Natural killer cell (primary cell): Measurements from ENCODE around the gene GPR25. TPM values are rescaled to one million over a fixed set of nuclear protein-coding genes. Genes with fewer than 3 reads are reported as not detected.

Experiments used
- ATAC-seq, 3 donors: fragments of 150-1000 bp in 2 of 3; fragments of 200-7000 bp in 1 of 3; cut with Tn5 transposase; 1 replicate in 1 of 3; 2 replicates in 2 of 3; pipeline ENCODE4 v1.10.0; 2021; ENCODE audit warnings: mild to moderate bottlenecking in 2 of 3, moderate library complexity in 2 of 3
- DNase-seq, 2 donors: peaks; one replicate each; pipeline versions ENCODE4 v3.0.0 to v3.0.0-alpha.2; 2013 to 2021; ENCODE audit warnings: mixed read lengths in 1 of 2
- H3K27ac ChIP-seq: one replicate; pipeline ENCODE4 v1.5.1; 2013; ENCODE audit warnings: mild to moderate bottlenecking, low read length
- H3K27me3 ChIP-seq: one replicate; pipeline ENCODE4 v1.6.1; 2013; ENCODE audit warnings: low read length; ENCODE audit not compliant: control insufficient read depth, insufficient read depth
- H3K36me3 ChIP-seq: one replicate; pipeline ENCODE4 v1.6.1; 2013; ENCODE audit warnings: low read length; ENCODE audit not compliant: control insufficient read depth, insufficient read depth
- H3K4me1 ChIP-seq: one replicate; pipeline ENCODE4 v1.6.1; 2013; ENCODE audit warnings: low read length; ENCODE audit not compliant: control insufficient read depth, insufficient read depth
- H3K4me3 ChIP-seq: one replicate; pipeline ENCODE4 v1.5.1; 2013; ENCODE audit warnings: low read length
- H3K9me3 ChIP-seq: one replicate; pipeline ENCODE4 v1.6.1; 2013; ENCODE audit warnings: low read length; ENCODE audit not compliant: control insufficient read depth, insufficient read depth
- H3K27ac Mint-ChIP-seq, 2 donors: one replicate each; pipeline ENCODE4 v1.8.0; 2022; ENCODE audit warnings: mild to moderate bottlenecking in 2 of 2, mixed read lengths in 2 of 2, moderate library complexity in 1 of 2
- H3K27me3 Mint-ChIP-seq, 2 donors: one replicate each; pipeline ENCODE4 v1.8.0; 2022; ENCODE audit warnings: low read depth in 2 of 2, mixed read lengths in 2 of 2
- H3K36me3 Mint-ChIP-seq: one replicate; pipeline ENCODE4 v1.8.0; 2022; ENCODE audit warnings: mixed read lengths
- H3K4me1 Mint-ChIP-seq, 2 donors: one replicate each; pipeline ENCODE4 v1.8.0; 2022; ENCODE audit warnings: mixed read lengths in 2 of 2
- H3K4me3 Mint-ChIP-seq: one replicate; pipeline ENCODE4 v1.8.0; 2022; ENCODE audit warnings: mild to moderate bottlenecking, moderate library complexity, mixed read lengths
- H3K9me3 Mint-ChIP-seq, 2 donors: one replicate each; pipeline ENCODE4 v1.8.0; 2022; ENCODE audit warnings: mixed read lengths in 2 of 2
- WGBS: methylation state at CpG from one replicate; pipeline ENCODE4 v1.1.7; 2013; ENCODE audit warnings: missing lambda C conversion rate; ENCODE audit not compliant: insufficient coverage; 5-methylcytosine and 5-hydroxymethylcytosine counted together
- intact Hi-C: fragments of 100-400 bp; cut with micrococcal nuclease; formaldehyde crosslinking; loops from one replicate; pipeline ENCODE4 v1.14.2; 2022
- total RNA-seq, 4 donors: library from RNA; stranded (reverse); fragments of 120-200 nt in 1 of 4; gene quantifications; one replicate each; pipeline versions ENCODE4 v1.2.3 to v1.2.4, GENCODE V29; 2013 to 2022
- TF ChIP-seq, protein P1 (sequence below): fragments of 200-600 bp; IDR thresholded peaks from one replicate; pipeline ENCODE4 v1.8.0; 2022; ENCODE audit warnings: antibody characterized with exemption

GPR25 gene
- total RNA-seq, 3 donors from 2014 or later (not counting 1 experiment from before 2014, with no cell fraction given): 2.1 to 9.4 (median 2.7) TPM

GRCh38 chr1:200921571-200922110 lies 48.9 kb downstream of the GPR25 start:
- TF ChIP-seq, protein P1, sequence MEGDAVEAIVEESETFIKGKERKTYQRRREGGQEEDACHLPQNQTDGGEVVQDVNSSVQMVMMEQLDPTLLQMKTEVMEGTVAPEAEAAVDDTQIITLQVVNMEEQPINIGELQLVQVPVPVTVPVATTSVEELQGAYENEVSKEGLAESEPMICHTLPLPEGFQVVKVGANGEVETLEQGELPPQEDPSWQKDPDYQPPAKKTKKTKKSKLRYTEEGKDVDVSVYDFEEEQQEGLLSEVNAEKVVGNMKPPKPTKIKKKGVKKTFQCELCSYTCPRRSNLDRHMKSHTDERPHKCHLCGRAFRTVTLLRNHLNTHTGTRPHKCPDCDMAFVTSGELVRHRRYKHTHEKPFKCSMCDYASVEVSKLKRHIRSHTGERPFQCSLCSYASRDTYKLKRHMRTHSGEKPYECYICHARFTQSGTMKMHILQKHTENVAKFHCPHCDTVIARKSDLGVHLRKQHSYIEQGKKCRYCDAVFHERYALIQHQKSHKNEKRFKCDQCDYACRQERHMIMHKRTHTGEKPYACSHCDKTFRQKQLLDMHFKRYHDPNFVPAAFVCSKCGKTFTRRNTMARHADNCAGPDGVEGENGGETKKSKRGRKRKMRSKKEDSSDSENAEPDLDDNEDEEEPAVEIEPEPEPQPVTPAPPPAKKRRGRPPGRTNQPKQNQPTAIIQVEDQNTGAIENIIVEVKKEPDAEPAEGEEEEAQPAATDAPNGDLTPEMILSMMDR: no peak
- Mint-ChIP-seq H3K27me3 (peaks cover 0 to 1% of the 10 kb centered on the region in 2 donors), H3K36me3 (no peaks in the 10 kb centered on the region), H3K4me1 (peaks cover 0 to 5% of the 10 kb centered on the region in 2 donors), H3K27ac (no peak overlapping the region), H3K4me3 (no peak overlapping the region), H3K9me3 (no peaks in the 10 kb centered on the region)
- intact Hi-C loops: no loop called here
- no peaks in the 10 kb centered on the region for H3K4me1 ChIP-seq
- DNase-seq: no peak
- H3K27me3 ChIP-seq: no peaks in the 10 kb centered on the region
- no peak overlapping the region for H3K27ac ChIP-seq
- no peak for ATAC-seq
- H3K36me3 ChIP-seq: no peaks in the 10 kb centered on the region
- H3K9me3 ChIP-seq: no peaks in the 10 kb centered on the region
- 83% methylated on average over 9 of the region's 9 CpGs for WGBS
- H3K4me3 ChIP-seq: no peak overlapping the region

DNA sequence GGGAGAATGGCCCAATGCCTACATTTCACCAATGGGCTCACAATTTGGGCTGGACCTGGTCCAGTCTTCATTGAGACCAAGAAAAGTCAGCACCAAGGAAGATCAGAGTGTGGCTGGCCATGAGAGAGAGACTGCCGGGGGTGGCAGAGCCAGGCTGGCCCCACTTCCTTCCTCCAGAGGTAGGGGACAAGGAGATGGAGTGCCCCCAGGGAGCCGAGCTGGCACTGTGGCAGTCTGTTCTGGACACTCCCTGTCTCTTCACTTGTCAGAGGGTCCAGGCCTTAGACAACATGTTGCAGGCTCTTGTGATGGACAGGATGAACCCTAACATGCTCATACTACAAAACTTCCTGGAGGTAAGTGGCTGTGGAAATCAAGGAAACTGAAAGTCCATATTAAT lies 49.6 kb downstream of the GPR25 start:
- Mint-ChIP-seq H3K27me3 (no peaks in the 10 kb centered on the region), H3K27ac (no peak overlapping the region), H3K4me3 (no peak overlapping the region)

GRCh38 chr1:200923601-200924000 lies 50.8 kb downstream of the GPR25 start:
- Histone ChIP-seq H3K4me3 (no peak overlapping the region), H3K9me3 (no peaks in the 10 kb centered on the region), H3K4me1 (no peaks in the 10 kb centered on the region), H3K27me3 (no peaks in the 10 kb centered on the region), H3K27ac (no peak overlapping the region), H3K36me3 (no peaks in the 10 kb centered on the region)
- no CpG with 5 or more reads among the region's 1 CpG for WGBS
- no peak for DNase-seq
- Mint-ChIP-seq H3K27ac (no peak overlapping the region), H3K4me1 (peaks cover 0 to 5% of the 10 kb centered on the region in 2 donors), H3K9me3 (no peaks in the 10 kb centered on the region), H3K27me3 (no peaks in the 10 kb centered on the region), H3K36me3 (no peaks in the 10 kb centered on the region), H3K4me3 (no peak overlapping the region)
- no peak for ATAC-seq
- intact Hi-C loops: no loop called here
- TF ChIP-seq, protein P1: no peak

More for the DNA sequence above, 49.6 kb downstream of the GPR25 start:
- Histone ChIP-seq H3K9me3 (no peaks in the 10 kb centered on the region), H3K4me1 (no peaks in the 10 kb centered on the region), H3K4me3 (no peak overlapping the region), H3K27ac (no peak overlapping the region), H3K27me3 (no peaks in the 10 kb centered on the region), H3K36me3 (no peaks in the 10 kb centered on the region)
- intact Hi-C loops: no loop called here
- no peak for DNase-seq
- 90% methylated on average over 2 of the region's 2 CpGs for WGBS
- ATAC-seq: no peak
- Mint-ChIP-seq H3K4me1 (peaks cover 0 to 5% of the 10 kb centered on the region in 2 donors), H3K9me3 (no peaks in the 10 kb centered on the region), H3K36me3 (no peaks in the 10 kb centered on the region)
- TF ChIP-seq, protein P1: no peak

Other genes starting within 250 kb of the GPR25 start
- gene DDX59, start 203.1 kb upstream of the GPR25 start, total RNA-seq: 10 to 100 TPM; 31.9 to 39.9 (median 38.7) TPM
- under 1 TPM; 0.25 to 0.89 (median 0.50) TPM for gene CAMSAP2, start 134.1 kb upstream of the GPR25 start, total RNA-seq
- gene INAVA, start 21.9 kb downstream of the GPR25 start, total RNA-seq: under 1 TPM in 2 of 3 donors, not detected in 1; 0.13 to 0.18 TPM
- 100 to 1,000 TPM; 102 to 129 (median 126) TPM for gene KIF21B, start 150.7 kb downstream of the GPR25 start, total RNA-seq
- gene CACNA1S, start 239.4 kb downstream of the GPR25 start, total RNA-seq: not detected